GM18907 (cell line): ENCODE measurements around the gene SSTR3.

Experiments
- ATAC-seq: cut with Tn5 transposase; IDR thresholded peaks from one replicate; pipeline ENCODE4 v1.9.1; 2021; ENCODE audit warnings: mild to moderate bottlenecking, moderate library complexity; ENCODE audit not compliant: unreplicated experiment

Gene SSTR3

DNA sequence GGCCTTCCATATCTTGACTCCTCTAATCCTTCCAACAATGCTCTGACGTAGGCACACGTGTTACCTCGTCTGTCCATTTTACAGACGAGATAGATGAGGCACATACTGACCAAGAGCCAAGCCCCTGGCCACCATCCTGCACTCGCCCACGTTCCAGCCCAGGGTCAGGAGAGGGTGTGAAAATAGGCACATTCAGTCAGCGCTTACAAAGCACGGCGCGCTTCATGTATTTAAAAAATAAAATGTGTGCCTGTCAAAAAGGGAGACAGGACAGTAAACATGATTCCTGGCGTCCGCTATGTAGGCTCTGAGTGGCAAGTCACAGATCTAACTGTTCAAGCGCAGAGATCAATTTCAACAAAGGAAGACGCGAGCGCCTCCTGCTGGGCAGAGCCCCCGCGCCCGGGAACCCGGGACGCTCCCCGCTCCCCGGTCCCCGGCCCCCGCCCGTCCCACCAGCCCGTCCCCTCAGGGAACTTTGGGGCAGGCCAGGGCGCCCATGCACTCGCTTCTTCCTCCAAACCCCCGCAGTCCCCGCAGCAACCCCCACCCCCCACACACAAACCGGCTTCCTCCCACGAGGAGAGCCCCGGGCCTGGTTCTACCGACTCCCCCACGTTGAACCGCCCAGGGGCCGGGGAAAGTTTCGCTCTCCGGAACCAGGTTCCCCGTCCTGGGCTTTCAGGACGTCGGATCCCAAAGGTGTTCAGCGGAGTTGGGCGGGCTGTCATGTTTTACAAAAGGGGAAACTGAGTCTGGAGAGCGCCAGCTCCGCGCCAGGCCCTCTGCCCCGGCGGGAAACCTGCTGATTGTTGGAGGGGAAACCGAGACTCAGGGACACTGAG lies 13.8 kb downstream of the SSTR3 start:
- ATAC-seq: no peak

DNA sequence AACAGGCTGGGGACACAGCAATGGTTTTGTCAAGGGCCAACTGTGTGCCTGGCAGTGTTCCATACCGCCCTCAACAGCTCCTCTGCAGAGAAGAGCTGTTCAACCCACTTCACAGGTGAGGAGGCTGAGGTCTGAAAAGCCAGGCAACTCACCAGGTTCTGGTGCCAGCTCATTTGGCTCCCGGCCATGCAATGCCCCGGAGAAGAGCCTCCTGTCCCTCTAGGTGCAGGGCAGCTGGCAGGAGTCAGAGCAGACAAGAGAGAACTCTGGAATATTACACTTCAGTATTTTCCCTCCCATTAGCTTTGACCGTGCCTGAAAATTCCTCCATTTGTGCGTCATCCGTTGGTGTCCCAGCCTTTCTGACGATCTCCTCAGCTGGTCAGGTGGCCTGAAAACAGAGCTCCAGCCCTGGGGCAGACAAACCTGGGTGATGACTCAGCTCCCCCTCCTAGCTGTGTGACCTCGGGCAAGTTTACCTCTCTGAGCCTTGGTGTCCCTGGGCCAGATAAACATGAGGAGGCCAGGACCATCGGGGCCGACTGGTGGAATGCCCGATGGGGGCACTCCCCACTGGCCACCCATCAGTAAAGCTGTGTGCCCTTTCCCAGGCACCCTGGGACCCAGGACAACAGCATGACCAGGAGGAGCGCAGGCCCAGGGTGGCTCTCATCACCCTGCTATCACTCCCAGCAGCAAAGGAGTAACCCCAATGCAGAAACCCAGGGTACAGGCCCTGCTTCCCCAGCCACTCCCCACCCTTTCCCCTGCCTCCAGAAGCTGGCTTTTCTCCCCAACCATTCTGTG lies 14.6 kb downstream of the SSTR3 start:
- no peak for ATAC-seq

DNA sequence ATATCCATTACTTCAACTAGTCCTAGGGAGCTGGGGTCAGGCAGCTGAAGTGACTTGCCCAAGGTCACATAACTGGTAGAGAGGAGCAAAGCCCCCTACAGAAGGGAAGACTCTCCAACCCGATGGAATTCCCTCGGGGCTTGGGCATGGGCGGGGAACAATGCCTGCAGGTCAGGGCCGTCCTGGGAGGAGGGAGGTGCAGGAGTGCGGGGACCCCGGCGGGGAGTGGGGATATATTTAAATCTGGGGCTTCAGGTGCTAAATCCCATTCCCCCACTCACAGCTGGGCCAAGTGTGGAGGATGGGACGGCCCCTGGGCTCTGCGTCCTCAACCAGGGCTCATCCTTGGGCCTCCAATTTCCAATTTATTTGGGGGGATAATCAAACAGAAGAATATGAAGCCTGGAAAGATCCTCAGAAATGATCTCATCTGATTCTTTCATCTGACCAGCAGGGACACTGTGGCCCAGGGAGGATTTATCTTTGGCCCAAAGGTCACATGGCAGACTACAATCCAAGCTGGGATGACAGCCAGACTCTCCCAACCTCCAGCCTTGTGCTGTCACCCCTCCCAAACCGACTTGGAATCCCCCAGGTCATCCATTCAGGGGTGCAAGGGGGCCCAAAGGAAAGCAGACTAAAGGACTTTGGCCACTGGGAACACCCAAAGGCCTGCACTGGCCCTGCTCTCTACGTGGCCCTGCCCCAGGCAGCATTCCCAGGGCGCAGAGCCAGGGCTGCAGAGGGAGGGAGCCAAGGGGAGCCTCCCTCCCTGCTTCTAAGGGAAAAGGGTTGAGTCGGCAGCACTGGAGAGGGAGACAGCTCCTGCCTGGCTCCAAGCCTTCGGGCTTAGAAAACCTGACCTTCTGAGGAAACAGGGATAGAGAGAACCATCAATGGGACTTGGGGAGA lies 15.5 kb downstream of the SSTR3 start:
- ATAC-seq: no peak

DNA sequence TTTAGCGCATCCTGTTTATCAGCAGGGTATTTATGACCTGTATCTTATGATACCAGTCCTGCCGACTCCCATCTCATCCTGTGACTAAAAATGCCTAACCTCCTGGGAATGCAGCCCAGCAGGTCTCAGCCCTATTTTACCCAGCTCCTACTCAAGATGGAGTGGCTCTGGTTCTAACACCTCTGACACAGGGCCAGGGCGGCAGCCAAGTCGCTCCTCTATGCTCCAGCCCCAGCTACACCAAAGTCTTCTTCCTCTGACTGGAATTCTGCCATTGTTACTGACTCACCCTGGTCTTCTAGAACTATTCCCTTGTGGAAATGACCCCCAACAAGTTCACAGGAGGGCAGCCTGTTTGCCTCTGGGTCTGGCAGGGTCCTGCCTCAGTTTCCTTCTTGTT lies 16.4 kb downstream of the SSTR3 start:
- ATAC-seq: no peak

DNA sequence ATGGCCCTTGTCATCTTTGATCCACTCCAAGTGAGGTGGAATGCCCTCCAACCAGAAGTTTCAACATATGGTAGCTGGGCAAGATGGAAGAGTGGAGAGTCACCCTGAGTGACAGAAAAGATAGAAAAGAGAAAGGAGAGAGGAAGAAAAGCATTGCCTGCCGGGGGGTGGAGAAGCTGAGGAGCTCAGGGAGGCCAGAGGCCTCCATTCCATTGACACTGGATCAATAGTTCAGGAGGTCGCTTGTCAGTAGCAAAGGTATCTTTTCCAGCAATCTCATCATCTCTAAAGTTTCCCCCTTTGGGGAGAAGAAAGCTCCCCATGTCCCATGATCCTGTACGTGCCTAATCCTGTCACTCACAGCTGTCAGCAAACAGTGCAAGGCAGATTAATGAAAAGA lies 17.5 kb downstream of the SSTR3 start:
- no peak for ATAC-seq

DNA sequence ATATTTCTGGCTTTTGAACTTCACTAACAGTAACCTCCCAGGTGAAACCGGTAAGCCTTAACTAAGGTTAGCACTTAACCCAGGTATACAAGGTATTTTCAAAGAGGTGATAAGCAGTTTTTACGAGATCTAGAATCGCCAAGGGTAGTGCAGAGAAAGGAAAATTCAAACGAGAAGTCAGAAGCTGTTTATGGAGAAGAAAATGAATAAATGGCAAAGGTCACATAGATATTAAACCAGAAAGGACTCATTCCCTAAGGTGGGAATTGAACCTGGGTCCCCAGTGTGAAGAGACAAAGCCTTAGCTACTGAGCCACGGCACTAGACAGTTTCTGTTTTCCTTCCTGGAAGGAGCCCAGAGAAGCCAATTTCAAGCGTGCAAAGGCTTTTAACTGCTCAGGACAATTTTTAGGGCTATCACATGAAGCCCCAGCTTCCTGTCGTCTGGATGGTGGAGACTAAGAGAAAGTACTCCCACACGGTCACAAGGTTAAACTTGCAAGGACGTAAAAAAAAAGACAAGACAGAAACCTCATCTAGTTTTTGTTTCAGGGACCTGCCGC lies 18.6 kb downstream of the SSTR3 start:
- no peak for ATAC-seq

DNA sequence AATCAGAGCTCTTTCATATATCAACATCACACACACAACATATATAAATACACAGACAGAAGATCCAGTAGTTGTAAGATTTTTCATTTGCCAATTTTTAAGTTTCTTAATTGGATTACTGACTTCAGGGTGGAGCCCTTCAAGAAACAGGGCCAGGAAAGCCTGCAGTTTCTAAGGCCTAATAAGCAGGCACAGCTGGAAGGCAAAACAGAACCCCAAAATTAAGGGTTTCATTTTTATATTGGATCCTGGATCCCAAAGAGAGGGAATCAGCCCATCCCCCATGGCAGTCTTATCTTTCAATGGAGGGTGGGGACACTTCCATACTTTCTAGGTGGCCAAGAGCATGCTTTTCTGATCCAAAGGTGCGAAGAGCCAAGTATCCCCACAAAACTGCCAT lies 19.5 kb downstream of the SSTR3 start:
- ATAC-seq: no peak

DNA sequence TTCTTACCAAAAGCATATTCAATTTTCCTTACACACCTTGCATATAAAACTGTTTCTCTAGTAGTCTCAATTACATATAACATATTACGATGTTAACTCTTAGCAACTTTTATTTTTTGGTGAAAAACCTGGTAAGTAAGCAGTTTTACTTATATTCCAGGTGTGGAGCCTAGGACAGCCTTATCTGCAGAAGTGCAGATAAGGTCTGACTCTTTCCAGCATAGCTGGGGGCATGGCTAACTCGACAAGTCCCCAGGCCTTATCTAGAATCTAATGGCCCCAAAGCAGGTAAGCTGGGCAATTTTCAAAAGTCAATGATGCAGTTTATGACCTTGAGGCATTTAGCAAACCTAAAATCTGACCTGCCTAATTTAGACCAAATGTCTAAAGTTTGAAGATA lies 20.1 kb downstream of the SSTR3 start:
- ATAC-seq: no peak

DNA sequence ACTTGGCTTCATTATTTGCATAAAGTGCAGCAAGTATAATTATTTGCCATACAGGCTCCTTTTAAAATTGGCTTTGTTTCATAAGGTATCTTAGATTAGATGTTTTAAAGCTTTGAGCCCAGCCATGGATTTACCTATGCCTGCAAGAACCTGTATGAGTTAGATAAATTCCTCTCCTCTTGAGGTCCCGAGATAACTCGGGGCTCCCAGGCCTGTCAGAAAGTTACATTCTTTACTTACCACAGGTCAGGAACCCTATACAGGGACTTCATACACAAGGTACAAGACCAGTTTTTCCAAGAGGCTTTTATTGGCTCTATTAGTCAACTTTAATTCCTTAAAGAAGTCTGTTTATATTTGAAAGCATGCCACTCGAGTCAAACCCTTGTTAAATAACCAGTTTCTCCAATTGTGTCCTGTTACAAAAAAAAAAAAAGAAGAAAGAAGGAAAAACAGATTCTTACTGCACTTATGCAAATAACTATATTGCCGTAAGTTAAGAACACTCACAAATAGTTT lies 22.0 kb downstream of the SSTR3 start:
- ATAC-seq: no peak

DNA sequence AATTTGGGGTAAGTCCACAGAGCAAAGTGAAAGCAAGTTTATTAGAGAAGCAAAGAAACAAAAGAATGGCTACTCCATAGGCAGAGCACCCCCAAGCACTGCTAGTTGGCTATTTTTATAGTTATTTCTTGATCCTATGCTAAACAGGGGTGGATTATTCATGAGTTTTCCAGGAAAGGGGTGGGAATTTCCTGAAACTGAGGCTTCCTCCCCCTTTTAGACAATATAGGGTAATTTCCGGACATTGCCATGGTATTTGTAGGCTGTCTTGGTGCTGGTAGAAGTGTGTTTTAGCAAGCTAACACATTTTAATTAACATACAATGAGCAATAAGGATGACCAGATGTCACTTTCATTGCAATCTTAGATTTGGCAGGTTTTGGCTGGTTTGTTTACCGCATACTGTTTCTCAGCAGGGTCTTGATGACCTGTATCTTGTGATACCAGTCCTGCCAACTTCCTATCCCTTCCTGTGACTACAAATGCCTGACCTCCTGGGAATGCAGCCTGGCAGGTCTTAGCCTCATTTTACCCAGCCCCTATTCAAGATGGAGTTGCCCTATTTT lies 23.3 kb downstream of the SSTR3 start:
- no peak for ATAC-seq

DNA sequence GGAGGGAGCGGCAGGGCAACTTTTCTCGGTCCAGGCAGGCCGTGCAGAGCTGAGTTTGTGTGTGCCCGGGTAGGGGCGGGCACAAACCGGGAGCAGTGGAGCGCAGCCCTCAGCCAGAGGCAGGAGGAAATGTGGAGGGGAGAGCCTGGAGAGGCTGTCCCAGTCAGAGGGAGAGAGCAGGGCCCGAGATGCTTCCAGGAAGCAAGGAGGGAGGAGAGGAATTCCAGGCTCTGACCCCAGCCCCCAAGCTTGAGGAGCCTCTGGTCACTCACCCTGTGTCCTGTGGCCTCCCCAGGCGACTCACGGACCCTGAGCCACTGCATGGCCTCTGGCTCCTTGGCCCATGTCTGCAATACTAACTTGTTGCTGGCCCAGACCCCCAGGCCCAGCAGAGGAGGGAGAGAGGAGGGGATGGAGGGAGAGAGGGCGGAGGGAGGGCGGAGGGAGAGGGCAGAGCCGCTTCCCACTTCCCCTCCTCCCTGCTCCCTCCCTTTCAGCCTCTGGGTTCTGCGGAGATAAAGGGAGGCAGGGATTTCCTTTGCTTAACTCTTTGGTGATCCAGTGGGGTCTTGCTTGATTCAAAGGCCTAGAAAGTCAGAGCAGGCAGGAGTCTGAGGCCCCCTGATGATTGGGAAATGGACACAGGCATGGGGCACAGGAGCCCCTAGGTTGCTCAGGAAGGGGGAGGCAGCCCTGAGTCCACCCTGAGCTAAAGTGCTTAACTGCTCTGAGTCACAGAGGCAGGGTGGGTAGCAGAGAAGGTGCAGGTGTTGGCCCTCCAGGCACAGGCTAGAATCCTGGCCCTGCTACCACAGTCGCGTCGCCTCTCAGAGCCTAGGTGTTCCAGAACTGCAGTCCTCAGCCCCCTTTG lies 24.2 kb downstream of the SSTR3 start, which contains the start of gene C1QTNF6:
TSS of gene C1QTNF6 (minus strand) at position 357 of the 871 bp plus-strand sequence. CDS start at position 323, 34 bp downstream.
- ATAC-seq: no peak

DNA sequence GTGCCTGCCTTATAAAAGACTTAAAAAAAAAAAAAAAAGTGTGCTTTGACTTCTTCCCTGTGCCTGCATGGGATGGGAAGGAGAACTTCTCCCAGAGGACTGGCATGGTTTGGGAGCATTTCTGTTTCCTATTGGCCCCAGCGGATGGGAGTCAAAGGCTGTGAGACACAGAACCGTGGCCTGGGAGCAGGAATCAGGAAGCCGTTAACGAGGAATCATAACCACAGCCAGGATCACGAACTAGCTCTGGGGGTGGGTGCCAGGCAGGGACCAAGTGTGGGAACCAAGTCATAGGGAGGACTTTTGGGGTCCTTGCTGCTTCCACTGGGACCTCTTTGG lies 24.8 kb downstream of the SSTR3 start:
- ATAC-seq: no peak

DNA sequence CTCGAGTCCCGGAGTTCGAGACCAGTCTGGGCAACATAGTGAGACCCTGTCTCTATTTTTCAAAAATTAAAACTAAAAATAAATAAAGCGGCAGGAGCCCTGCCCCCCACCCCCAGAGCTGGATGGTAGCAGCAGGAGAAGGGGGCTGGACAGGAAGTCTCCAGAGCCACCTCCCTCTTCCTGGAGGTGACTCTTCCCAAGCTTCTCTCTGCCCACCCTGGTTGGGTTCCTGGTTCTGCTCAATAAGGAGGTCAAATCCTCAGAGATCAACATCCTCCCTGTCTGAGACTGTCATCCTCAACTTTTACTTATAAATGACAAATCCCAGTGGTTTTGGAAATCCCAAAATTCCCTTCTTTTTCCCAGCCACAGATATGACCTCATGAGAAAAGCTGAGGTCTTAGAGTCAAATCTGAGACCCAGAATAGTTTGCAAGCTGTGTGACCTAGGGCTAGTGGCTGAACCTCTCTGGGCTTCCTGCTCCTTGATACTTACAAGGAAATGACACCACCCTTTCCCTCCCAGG lies 25.2 kb downstream of the SSTR3 start:
- ATAC-seq: no peak

DNA sequence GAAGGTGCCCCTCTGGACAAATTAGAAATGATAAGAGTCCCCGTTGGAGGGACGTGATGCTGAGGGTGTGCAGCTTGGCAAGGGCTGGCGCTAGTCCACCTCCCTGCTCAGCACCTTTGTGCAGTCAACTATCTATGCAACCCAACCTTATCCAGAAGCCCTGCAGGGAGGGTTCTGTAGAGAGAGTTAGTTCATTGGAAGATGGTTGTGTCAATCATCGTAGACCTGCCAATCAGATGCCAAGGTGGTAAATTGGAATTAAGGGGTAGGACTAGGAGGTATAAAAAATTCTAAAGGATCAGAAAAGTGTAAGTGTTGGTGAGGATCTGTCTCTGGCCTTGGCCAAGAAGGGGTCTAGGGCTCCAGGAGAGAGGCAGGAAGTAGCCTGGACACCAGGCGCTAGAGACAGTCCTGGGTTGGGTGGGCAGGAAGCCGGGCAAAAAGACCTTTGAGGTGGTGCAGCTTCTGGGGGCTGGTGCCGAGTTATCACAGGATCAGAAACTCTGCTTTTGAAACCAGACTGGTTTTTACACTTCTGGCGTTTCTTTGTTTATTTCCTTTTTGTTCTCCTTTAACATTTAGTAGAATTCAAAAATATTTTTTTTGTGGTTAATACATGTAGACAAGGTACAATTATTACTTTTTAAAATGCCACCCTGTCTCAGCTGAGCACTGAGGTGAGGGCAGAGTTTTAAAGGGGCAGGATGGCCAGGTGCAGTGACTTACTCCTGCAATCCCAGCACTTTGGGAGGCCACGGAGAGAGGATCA lies 25.9 kb downstream of the SSTR3 start:
- no peak for ATAC-seq

DNA sequence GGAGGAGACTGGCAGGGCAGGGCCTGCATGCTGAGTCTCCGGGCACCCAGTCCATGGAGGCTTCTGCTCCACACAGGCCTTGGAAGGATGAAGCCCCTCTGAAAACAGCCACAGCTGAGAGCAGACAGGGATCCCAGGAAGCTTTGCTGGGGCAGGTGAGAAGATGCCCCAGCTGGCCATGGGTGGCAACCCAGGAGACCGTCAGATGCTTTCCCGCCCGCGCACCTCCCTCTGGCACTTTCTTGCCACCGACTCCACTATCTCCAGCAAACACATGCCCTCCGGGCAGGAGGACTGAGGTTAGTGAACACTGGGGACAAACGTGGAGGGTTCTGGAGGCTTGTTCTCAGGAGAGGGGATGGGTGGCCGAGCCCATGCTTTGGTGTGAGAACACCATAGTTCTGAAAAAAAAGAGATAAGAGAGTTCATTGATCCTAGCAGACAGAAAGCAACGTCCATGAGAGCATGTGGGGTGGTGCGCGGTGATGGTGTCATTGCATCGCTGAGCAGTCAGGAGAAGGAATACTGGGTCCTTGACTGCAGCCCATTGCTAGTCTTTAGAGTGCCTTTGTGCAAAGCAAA lies 26.5 kb downstream of the SSTR3 start:
- no peak for ATAC-seq

DNA sequence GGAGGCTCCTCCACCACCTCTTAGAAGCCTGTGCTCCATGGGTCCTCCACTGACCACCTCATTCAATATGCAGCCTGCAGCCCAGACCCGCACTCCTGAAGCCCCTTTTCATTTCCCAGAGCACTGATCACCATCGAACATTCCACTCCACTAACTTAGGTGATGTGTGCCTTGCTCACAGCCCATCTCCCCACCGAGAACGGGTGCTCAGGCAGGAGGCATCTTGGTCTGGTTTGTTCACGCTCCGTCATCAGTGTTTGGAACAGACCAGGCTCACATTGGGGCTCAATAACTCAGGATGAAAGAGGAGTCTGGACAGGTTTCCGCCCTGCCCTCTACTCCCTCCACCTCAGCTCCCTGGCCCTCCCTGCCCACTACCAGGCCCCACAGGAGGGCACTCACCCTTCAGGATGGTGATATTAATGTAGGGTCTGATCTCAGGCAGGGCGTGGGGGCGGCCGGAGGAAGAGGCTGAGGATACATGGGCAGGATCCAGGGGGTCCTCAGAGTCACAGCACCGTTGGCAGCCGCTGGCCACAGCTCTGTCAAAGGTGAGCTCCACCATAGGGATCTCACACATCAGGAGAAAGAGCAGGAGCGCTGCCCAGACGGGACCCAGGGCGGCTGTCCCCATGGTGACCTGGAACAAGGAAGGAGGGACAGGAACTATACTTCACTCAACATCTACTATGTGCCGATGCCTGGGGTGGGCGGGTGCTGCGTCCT lies 27.3 kb downstream of the SSTR3 start:
- ATAC-seq: no peak

DNA sequence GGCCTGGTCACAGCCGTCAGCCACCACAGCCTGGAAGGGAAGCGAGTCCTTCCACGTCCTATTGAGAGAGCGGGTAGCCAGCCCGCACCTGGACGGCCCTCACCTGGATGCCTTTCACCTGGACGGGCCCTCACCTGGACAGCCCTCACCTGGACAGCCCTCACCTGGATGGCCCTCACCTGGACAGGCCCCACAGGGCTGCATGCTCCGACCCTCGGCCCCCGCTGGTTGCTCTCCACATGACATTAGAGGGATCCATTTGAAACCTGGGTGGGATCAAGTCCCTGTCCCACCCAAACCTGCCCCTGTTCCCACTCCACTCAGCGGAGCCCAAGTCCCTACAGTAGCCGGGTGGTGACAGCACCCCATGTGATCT lies 27.9 kb downstream of the SSTR3 start:
- no peak for ATAC-seq
